Cardiac septum (tissue), 1 donor: ENCODE measurements around the gene DNAJB6. TPM values are rescaled to one million over a fixed set of nuclear protein-coding genes. Genes with fewer than 3 reads are reported as not detected.

ENCODE experiments used
- DNase-seq: peaks from one replicate; pipeline ENCODE4 v3.0.0-alpha.2; 2020; ENCODE audit warnings: low spot score
- intact Hi-C: fragments of 100-400 bp; cut with DNase I; formaldehyde crosslinking; loops from one replicate; pipeline ENCODE4 v1.14.0; 2022
- total RNA-seq: library from RNA; stranded (reverse); fragmentation: NEBNext Ultra II Directional; extraction: Animal tissue kit (Norgen Biotek cat#: 25700); gene quantifications from one replicate; pipeline ENCODE4 v1.2.1, GENCODE V29; 2021
- donor health status: DM: no; HTN: no; CAD: no.

DNAJB6 gene
- total RNA-seq, 1 donor from 2014 or later = 171 TPM

DNA sequence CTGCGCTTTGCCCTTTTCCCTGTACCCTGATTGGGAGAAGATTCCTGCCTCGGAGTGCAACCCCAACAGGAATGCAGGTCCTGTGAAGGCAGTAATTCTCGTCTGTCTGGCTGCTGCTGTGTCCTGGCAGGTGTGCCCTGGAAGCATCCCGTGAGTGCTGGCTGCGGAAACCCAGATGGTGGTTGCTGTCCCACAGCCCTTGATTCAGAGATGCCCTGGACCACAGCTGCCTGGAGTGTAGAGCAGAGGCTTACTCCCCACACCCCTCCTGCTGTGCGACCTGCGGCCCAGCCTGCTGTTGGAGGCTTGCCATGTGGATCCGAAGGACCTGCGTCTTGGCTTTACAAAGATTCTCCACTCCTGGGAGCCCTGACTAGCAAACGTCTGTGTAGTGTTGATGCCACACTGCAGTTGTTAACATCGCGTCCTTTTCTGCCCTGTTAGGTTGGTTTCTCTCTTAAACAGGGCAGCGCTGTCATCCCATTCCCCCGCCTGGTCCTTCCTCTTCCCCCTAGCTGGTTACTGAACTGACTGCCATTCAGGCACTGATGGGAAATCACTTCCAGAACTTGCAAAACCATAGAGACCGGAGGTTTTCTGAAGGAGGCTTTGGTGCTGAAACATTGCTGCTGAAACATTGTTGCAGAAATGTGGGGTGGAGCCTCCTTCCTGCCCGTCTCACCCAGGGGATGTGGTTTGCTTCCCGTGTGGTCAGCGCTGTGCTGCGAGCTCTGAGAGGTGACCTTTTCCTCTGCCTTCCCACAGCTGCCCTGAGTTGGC lies 53.3 kb downstream of the DNAJB6 start:
- intact Hi-C loops = loop anchor here (2.0 to 5.0 kb wide), 2 partner anchors 33 to 49 kb away; no protein-coding TSS in a partner anchor
- DNase-seq = peak; percentile 80

DNA sequence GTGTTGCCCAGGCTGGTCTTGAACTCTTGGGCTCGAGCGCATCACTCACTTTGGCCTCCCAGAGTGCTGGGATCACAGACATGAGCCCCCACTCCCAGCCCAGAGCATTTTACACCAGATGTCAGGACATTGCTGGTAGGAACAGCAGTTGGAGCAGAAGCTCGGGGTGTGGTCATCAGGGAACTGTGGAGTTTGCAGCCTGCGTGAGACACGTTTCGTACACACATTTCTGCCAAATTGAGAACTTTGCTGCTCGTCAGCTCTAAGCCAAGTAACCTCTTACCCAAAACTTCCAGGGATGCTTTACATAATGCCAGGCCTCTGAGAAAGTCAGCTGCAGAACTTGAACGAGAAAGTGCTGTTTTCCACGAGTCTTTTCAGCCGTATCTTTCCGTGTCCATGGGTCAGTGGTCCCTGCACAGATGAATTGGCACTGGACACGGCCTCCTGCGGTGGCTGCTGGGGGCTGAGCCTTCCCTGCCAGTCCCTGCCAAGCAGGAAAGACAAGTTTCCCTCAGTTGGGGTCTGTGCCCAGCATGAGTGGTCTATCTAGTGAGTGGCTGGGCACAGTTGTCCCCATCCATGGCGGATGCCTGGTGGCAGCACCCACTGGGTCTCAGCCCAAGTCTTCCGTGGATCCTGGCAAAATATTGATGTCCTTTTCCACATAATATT lies 54.4 kb downstream of the DNAJB6 start:
- peak; percentile 65 for DNase-seq
- intact Hi-C loops = loop anchor here (5.0 kb wide), 1 partner anchor 34 kb away; no protein-coding TSS in a partner anchor

DNA sequence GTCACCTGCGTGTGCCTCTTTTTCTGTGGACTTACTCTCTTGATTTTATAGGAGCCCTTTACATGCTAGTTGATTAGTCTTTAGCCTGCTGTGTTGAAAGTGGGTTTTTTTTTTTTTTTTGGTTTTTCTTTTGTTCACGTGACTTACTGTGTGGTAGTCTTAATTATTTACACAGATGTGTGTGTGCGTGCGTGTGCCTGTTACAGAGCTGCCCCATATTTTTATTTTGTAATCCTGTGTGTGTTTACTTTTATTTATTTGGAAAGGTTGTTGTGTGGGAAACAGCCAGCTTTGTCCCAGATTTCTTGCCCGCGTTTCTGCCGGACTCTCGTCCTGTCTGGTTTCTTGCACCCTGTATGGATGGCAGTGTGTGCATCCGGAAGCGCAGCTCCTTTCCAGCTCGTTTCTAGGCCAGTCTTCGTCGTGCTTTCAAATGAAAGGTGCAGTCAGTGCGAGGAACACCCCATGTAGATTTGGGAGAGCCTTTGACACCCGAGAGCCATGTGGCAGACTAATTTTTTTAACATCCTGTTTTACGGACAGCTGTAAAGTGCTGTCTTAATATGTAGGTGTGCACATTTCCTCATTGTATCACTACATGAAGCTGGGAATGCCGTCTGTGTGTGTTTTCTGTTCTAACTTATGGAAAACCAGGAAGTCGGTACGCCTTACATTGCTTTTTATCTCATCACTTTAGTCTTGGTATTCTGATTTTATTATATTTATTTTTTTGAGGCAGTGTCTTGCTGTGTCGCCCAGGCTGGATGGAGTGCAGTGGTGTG lies 55.6 kb downstream of the DNAJB6 start:
- peak; percentile 44 for DNase-seq
- intact Hi-C loops = loop anchor here (5.0 kb wide), 1 partner anchor 35 kb away; no protein-coding TSS in a partner anchor

DNA sequence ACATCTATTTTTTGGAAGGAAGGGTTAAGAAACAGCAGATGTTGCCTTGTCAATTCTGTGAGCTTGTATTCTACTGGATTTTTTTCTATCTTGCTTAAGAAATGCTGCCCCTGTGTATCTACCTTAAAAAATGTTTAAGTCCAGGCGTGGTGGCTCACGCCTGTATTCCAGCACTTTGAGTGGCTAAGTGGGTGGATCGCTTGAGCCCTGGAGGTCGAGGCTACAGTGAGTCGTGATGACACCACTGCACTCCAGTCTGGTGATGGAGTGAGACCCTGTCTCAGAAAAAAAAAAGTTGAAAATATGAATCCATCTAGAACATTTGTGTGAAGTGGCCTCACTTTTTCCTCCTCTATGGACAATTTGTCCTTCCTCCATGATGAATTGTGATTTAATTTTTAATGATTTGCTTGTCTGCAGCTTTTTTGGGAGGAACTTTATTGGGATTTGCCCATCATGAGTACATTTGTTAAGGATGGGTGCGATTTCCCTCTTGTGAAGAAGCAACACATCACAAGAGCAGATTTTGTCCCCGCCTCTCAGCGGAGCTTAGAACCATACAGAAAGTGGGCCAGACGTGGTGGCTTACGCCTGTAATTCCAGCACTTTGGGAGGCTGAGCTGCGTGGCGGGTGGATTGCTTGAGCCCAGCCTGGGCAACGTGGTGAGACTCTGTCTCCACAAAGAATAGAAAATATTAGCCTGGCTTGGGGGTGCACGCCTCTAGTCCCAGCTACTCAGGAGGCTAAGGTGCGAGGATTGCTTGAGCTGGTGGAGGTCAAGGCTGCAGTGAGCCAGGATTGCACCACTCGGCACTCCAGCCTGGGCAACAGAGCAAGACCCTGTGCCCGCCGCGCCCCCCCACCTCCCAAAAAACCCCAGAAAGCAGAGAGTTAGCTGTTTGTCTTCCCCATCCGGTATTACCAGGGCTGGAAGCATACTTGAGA lies 57.7 kb downstream of the DNAJB6 start:
- DNase-seq = peak; percentile 70
- intact Hi-C loops = loop anchor here (5.0 kb wide), 1 partner anchor 37 kb away; no protein-coding TSS in a partner anchor

DNA sequence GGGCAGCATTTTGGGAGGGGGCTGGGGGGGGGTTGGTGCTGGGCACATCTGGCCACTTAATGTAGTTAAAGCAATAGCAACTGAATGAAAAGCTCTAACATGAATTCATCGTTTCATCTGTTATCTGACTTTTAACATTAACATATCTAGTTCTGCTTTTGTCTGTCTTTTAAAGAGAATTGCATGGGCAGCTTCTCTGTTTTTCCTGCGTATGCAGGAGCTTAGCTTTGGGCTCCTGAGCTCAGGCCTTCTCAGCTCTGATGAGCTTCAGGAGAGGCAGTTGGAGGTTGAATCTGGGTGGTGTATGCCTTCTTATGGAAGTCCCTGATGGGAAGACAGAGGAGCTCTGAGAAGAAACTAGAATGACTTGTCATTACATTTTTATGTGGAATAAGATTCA lies 58.4 kb downstream of the DNAJB6 start:
- intact Hi-C loops = no loop called here
- peak; percentile 6 for DNase-seq

DNA sequence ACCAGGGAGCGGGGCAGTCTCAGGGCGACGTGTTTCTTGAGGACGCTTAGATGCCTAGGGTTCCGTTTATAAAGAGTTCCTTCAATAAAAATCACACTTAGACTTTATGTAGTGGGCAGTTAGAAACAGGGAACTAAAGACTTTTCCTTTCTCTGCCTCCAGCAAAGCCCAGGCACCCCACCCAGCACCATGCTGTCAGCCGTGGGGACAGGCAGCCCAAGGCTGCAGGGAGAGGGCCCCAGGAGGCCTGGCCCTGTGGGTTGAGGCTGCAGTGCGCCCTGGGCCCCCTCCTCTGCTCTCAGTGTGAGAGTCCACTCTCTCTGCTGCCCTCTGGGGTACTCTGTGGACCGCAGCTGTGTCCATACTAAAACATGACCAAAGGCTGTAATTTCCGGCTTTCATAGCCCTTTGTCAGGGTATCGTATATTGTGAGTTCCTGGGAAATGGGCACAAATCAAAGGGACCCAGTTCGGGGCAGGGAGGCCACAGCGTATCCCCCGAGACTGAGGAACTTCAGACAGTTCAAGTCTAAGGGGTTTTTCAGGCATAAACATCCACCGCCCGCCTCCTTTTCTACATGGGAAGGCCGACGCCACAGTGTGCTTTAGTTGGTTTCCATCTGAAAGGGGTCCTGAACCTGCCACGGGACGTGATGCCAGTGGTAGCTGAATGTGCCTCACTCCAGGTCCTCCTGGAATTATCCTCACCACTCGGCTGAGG lies 59.7 kb downstream of the DNAJB6 start:
- intact Hi-C loops = no loop called here
- peak; percentile 61 for DNase-seq

DNA sequence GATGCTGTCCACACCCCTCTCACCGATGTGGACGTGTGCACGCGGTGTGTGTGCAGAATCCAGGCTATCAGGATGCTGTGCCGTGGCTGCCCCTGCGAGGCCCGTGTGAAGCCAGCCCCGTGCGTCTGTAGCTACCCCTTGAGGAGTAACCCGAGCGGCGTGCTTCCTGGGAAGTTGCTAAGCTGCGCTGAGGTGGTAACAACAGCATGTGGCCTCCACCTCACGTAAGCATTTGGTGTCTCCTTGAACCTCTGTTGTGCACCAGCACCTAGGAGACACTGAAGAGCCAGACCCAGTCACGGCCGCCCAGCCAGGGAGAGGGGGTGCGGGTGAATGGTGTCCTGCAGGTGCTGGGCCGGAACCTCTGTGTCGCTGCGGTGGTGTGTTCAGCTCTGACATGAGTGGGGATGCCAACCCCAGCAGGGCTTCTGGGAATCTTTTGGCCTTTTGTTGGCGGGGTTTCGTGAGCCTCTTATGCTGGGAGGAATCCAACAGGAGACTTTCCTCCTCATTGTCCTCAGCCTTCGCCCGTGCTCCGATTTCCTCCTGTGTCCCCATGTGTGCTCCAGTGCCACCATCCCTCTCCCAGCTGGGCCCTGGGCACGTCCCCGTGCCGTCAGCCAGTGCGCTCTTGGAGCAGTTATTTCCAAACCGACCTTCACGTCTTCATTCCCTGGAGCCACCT lies 60.4 kb downstream of the DNAJB6 start:
- intact Hi-C loops = no loop called here
- DNase-seq = peak; percentile 68

DNA sequence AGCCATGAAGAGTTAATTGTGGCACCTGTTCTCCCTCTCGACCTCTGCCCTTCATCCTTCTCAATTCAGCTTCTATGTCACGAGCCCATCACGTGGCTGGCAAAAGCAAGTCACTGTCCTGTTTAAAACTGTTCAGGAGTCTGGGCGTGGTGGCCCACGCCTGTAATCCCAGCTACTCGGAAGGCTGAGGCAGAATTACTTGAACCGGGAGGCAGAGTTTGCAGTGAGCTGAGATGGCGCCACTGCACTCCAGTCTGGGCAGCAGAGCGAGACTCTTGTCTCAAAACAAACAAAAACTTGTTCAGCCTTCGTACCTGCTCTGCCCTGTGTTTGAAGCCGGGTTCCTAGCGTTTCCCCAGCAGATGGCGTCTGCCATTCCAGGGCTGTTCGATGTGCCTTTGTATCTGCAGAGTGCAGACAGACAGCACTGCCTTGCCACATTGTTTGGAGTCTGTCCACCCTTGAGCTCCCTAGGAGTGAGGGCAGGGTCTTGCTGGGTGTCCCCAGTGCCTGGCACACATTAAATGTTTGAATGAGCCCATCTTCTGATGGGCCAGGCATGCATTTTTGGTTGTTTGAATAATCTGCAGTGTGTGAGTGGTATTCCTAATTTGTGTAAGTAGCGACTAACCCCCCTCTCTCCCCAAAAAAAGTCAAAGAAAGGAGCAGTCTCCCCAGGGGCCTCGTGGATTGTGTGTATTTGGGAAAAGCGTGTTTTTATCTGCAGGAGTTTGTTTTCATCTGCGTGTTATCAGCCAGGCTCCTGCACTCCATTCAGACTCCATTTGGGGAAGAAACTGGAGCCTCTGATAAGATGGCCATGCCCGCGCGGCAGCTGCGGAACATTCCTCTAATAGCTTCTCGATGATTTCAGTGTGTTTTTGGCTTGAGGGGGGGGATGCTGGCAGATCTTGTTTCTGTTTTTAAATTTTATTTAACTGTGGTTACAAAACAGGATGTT lies 61.2 kb downstream of the DNAJB6 start:
- DNase-seq = peak; percentile 79
- intact Hi-C loops = no loop called here

DNA sequence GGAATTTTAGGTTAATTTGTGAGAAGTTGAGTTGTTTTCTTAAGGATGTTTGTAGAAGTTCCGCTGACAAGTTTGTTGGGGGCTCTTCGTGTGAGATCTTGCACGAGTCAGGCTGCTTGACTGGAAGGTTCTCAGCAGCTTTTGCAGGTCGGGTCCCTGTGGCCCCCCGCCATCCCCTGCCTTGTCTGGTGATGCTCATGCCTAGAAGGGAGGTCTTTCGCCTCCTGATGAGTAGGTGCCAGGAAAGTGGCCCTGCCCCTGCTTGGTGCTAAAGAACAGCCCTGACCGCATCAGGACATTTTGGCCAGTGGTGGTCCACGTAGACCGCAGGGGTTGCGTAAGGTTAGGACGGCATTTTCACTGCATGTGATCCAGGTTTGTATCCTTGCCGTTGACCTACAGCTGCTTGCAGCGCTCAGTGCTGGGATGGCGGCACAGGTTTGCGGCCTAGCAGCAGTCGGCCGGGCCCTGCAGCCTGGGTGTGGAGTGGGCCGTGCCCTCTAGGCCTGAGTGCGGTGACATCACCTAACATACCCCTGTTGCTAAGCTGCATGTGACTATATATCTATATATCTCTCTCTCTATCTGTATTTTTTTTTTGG lies 62.4 kb downstream of the DNAJB6 start:
- DNase-seq = peak; percentile 69
- intact Hi-C loops = no loop called here

DNA sequence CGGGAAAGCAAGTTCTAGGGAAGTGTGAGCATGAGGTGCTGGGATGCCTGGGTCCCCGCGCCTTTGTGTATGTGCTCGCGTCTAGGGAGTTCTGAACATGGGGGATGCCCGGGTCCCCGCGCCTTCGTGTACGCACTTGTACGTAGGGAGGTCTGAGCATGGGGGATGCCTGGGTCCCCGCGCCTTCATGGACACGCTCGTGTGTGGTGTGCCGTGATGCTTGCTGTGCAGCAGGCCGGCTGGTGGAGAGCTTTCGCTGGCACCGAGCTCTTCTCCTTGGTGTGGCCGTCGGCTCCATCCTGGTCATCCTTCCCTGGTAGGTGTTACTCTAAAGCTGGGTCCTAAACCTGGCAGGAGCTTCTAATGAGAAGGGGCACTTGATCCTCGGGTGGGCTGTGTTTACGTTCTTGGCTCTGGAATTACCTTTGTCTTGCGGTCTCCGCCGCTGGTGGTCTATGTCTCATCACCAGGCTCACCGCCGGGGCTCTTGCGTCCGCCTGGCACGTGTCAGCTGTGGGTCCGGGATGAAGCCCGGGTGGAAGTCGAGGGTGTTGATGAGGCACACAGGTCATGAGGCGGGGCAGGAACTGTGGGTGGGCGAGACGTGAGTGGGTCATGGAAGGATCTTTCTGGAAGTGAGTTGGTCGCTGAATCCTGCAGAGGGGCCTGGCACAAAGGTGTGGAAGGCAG lies 63.5 kb downstream of the DNAJB6 start:
- DNase-seq = peak; percentile 70
- intact Hi-C loops = no loop called here

DNA sequence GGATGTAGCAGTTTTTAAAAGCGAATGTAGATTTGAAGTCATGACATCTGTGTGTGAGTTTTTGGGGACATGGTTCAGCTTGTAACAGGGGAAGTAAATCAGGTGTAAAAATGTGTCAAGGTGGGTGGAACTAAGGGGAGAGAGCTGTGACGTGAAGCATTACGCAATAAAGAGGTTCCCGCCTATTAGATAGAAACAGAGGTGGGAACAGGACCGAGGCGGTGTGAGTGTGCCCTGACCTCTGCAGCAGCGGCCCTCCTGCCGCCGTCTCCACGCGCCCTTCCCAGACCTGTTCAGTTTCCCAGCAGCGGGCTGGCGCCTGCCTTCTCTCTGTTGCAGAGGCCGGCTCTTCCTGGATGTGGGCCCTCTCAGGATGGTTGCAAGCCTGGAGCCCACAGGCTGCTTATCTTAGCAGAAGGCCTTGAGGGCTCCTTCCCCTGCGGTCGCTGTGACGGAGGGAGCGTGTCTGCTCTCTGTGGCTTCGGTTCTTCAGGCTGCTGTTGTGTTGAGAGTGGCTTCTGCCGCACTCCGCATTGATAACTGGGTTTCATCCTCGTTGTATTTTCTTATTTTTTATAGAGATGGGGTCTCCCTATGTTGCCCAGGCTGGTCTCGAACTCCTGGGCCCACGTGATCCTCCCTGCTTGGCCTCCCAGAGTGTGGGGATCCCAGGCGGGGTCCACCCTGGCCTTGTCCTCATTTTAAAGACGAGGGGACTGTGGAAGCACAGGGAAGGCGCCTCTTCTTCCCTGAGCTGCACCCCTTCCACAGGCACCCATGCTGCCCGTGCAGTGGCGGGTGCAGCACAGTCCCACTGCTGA lies 65.0 kb downstream of the DNAJB6 start:
- intact Hi-C loops = no loop called here
- peak; percentile 70 for DNase-seq

DNA sequence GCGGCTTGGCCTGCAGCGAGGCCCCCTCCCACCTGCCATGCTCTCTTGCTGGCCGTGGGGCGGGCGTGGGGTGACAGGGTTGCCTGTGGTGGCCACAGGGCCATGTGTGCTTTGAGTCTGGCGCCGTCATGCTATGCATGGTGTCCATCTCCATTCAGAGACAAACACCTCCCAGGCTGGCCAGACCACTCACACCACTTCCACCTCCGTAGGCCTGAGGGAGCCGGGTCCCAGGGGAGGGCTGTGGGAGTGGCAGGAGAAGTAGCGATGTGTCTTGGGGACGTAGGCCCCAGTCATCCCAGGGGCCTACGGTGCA lies 65.5 kb downstream of the DNAJB6 start:
- intact Hi-C loops = no loop called here
- peak; percentile 63 for DNase-seq

DNA sequence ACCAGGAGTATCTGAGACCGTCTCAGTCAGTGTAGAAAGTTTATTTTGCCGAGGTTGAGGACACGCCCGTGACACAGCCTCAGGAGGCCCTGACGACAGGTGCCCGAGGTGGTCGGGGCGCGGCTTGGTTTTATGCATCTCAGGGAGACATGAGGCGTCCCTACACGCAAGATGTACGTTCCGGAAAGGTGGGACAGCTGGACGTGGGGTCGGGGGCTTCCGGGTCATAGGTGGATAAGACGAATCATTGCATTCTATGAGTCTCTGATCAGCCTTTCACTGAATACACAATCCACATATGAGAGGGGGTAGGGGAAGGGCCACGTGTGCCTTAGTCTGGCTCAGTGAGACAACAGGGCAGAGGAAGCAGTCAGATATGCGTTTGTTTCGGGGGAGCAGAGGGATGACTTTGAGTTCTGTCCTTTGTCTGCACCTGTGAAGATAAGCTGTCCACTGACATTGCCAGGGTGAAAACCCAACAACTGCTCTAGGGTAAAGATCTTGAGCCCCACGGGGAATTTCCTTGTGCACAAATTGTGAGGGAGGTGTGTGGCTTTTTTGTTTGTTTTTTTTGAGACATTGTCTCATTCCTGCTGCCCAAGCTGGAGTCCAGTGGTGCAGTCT lies 66.2 kb downstream of the DNAJB6 start:
- peak; percentile 54 for DNase-seq
- intact Hi-C loops = no loop called here

DNA sequence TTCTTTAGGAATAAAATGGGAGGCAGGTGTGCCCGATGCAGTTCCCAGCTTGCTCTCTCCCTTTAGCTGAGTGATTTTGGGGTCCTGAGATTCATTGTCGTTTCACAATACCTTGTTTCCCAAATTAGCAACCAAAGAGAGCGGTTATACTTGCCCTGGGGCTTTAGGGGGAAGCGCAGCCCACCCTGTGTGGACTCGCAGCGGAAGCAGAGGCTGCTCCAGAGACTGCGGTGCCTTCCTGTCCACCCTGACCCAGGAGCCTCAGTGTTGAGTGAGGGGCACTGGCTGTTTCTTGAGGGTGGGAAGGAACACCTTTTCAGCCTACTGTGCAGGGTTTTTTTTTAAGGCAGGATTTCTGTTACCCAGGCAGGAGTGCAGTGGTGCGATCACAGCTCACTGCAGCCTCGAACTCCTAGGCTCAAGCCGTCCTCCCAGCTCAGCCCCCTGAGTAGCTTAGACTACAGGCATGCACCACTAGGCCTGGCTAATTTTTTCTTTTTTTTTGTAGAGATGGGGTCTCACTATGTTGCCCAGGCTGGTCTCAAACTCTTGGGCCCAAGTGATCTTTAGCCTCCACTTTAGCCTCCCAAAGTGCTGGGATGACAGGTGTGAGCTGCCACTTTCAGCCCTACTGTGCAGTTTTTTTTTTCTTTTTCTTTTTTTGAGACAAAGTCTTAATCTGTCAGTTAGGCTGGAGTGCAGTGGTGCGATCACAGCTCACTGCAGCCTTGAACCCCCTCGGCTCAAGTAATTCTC lies 67.0 kb downstream of the DNAJB6 start:
- intact Hi-C loops = no loop called here
- DNase-seq = peak; percentile 33
